GM19455 (cell line): Measurements from ENCODE around the gene UBA6.
"Not testable (repeated sequence)": the region's sequence is repeated elsewhere in the genome, so short reads cannot be mapped to it uniquely, and the experiment has no call there.

Source experiments
- ATAC-seq: cut with Tn5 transposase; IDR thresholded peaks from one replicate; pipeline ENCODE4 v1.9.1; 2021; ENCODE audit not compliant: unreplicated experiment

UBA6 gene

DNA sequence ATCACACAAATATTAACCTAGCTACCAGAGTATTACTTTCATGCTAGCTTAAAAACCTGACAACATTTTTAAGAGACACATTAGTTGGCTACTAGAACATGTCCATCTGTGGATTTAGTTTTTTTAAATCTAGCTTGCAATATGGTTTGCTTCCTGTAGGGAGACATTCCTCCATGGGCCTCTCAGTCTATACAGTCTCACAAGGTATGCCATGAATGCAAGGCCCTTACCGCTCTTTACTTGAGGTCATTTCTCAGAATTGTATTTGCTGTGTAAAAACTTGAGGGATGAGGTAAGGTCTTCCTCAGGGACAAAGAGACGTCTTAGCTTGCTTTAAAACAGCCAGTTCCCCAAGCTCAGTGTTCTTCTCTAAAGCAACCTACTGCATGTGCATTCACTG lies 26.9 kb downstream of the UBA6 start:
- no peak for ATAC-seq

- ATAC-seq: no peak
These were observed 32.6 kb downstream of the UBA6 start for GRCh38 chr4:67668315-67668714.

DNA sequence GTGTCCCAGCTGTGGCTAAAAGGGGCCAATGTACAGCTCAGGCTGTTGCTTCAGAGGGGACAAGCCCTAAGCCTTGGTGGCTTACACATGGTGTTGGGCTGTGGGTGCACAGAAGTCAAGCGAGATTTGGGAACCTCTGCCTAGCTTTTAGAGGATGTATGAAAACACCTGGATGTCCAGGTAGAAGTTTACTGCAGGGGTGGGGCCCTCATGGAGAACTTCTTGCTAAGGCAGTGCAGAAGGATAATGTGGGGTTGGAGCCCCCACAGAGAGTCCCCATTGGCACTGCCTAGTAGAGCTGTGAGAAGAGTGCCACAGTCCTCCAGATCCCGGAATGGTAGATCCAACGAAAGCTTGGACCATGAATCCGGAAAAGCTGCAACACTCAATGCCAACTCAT lies 40.5 kb downstream of the UBA6 start:
- no peak for ATAC-seq

GRCh38 chr4:67659065-67659464 lies 41.9 kb downstream of the UBA6 start:
- ATAC-seq: no peak

GRCh38 chr4:67658302-67658701 lies 42.7 kb downstream of the UBA6 start:
- ATAC-seq: no peak

DNA sequence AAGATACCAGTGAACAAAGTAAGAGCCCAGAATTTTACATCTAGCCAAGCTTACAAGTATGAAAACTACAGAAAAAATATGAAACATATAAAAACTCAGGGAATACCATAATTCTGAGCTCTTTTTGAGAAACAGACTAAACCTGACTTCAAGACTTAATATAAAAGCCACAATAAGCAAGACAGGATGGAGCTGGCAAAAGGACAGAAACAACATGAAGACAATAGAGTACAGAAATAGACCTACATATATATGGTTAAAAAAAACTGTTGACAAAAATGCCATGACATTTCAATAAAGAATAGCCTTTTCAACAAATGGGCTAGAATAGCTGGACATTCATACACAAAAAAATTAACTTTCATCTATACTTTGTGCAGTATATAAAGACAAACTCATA lies 49.4 kb downstream of the UBA6 start:
- no peak for ATAC-seq

DNA sequence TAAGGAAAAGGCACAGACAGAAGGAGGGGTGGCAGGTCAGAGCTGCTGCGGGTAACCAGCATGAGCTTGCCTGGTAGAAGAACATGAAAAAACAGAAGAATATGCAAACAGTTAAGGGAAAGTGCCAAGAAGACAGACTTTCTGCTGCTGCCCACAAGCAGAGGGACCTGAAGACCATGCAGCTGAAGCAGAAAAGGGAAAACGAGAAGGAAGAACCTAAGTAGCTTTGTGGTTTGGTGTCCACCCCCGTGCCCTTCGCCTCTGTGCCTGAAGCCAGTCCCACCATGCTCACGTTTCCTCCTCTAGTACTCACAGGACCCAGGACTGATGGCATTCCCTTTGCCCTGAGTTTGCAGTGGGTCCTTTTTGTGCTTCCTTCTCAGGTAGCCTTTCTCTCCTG lies 62.8 kb downstream of the UBA6 start:
- ATAC-seq: no peak

- not testable (repeated sequence) for ATAC-seq
These were observed 64.0 kb downstream of the UBA6 start for GRCh38 chr4:67636978-67637377.

DNA sequence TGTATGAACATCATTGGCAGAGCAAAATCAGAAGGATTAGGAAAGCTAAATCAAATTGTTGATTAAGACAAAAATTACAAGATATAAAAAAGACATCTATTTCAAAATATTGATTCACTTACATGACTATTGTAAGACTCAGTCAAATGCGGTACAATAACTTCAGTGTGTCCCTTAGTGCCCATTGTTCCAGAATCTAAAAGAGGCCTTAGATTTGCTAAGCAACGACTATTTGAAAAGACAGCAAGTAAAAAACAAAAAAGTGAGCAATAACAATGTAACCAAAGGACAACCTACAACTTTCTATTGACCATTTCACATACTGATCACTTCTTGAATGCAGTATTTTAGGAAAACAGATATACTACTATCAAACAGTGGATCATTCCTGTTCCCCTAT lies 65.6 kb downstream of the UBA6 start:
- ATAC-seq: no peak

DNA sequence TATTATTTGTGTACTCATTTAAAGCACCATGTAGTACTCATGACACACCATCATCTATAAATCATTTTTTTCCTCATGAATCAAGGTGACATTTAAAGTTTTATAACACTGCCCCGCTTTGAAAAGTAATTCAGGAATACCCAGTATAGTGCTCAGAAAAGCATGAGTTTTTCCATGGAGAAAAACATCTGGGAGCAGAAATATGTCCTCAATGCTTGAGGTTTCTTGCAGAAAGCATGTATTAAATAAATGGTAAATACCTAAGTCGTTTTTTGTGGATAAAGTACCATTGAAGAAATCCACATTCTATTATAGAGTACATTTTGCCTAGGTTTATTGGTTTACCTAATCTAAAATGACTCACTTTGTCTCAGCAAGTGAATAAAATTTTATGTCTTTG lies 66.2 kb downstream of the UBA6 start:
- no peak for ATAC-seq

- ATAC-seq: no peak
These were observed 68.5 kb downstream of the UBA6 start for GRCh38 chr4:67632492-67632891.

DNA sequence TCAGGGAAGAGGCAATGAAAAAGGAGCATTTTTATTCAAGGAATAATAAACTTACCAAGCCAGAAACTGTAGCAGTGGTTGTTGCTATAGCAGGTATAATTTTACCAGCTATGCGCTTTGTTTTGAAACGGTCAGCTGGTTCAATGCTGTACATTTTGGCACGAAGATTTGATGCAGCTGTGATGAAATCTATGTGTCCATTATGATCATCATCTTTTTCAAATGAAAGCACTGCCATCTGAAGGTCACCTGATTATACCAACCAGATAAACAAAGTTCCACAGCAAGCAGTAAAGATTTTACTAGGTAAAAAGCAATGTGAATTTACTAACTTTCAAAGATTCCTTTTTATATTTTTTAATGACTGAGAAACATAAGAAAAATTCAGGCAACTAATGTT lies 76.0 kb downstream of the UBA6 start:
- no peak for ATAC-seq

- ATAC-seq: no peak
These were observed 84.5 kb downstream of the UBA6 start for GRCh38 chr4:67616478-67616877.

- ATAC-seq: no peak
These were observed 85.8 kb downstream of the UBA6 start for GRCh38 chr4:67615119-67615518.

GRCh38 chr4:67614186-67614585 lies 86.8 kb downstream of the UBA6 start:
- ATAC-seq: no peak

- ATAC-seq: no peak
These were observed 92.9 kb downstream of the UBA6 start for GRCh38 chr4:67608027-67608426.

DNA sequence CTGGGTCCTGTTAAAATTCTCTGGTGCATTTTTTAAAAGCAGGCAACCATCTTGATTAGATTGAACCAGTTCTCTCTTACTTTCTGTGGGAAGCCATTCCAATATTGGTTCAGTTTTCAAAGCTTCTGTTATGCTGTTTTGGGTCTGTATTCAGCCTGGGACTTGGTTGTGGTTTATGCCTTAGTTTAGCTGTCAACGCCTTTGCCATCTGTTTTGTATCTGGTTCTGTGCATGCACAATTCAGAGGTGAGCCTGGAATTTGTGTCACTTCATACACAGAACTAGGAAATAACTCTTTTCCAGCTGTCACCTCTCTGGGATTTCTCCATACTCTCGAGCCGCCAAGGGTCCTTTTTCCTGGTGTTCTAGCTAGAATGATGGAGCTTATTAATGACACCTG lies 96.2 kb downstream of the UBA6 start:
- ATAC-seq: no peak

DNA sequence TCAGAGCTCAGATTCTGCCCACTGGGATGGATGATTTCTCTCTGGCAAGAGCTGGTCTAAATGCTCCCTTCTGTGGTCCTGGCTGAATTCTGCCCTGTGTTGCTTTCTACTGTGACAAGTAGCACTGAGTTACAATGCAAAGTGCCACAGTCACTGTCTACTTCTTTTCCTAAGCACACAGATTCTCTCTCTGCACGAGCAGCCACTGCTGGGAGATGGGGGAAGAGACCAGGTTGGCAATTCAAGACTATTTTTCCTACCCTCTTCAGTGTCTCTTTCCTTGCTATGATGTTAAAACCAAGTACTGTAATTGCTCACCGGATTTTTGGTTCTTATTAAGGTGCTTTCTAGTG lies 97.0 kb downstream of the UBA6 start:
- ATAC-seq: no peak

DNA sequence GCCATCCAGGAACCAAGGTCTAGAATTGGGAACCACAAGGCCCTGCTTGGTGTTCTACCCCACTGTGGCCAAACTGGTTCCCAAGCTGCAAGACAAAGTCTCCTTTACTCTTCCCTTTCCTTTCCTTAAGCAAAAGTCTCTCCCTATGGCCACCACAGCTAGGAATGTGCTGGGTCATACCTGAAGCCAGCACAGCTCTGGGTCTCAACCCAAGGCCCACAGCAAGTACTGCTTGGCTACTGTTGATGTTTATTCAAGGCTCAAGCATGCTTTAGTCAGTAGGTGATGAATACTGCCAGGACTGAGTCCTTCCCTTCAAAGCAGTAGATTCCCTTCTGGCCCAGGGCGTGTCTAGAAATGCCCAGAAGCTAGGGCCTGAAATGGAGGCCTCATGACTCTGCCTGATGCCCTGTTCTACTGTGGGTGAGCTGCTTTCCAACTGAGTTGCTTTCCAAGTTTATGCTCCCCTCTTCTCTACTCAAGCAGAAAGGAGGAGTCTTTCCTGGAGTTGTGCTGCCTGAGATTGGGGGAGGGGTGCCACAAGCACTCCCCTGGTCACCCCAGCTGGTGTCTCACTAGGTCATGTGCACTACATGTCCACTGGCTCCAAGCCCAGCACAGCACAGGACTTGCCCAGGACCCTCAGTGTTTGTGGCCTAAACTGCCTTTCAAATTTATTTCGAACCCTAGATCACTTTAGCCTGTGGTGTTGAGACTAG lies 97.5 kb downstream of the UBA6 start:
- ATAC-seq: no peak

DNA sequence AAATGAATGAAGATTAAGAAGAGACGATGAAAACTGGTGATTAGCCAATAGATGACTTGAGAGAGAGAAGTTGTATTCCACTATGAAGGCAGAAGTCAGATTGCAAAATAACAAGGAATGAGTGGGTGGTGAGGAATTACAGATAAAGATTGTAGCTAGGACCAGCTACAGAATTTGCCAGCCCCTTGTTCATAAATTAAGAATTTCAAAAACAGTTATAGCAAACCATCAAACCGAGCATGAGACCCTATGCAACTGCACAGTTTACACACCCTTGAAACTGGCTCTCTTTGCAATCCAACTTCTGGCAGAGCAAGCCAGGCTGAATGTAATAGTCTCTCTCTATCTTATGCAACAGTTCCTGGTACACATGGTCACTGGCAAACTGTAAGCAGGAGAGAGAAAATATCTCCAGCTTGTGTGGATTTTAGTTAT lies 107.2 kb downstream of the UBA6 start:
- ATAC-seq: no peak

- ATAC-seq: no peak
These were observed 113.8 kb downstream of the UBA6 start for GRCh38 chr4:67587156-67587555.

DNA sequence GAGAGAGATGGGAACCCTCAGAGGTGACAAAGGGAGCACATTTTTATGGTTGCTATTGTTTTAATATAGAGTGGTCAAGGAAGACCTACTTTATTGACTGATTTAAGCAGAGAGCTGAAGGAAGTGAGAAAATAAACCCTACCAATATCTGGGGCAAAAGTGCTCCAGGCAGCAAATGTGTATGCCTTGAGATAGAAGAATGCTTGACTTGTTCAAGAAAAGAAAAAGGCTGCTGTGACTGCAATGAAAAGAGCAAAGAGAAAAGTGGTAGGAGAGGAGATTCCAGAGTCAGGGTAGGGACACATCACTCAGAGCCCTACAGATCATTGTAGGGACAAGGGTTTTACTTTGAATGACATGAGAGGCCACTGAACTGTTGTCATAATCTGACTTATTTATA lies 116.5 kb downstream of the UBA6 start:
- no peak for ATAC-seq

GRCh38 chr4:67581913-67582312 lies 119.0 kb downstream of the UBA6 start:
- ATAC-seq: no peak
